Fibroblast of lung (primary cell): ENCODE results near the gene COL16A1. TPM values are rescaled to one million over a fixed set of nuclear protein-coding genes. Genes with fewer than 3 reads are reported as not detected.

Experiments used
- DNase-seq, 2 donors: peaks; one replicate each; pipeline versions ENCODE4 v3.0.0 to v3.0.0-alpha.2; 2010; ENCODE audit warnings: low read depth in 2 of 2
- H2AFZ ChIP-seq: 2 replicates; pipeline ENCODE4 v1.5.1; 2012; ENCODE audit warnings: low read length, control low read depth, inconsistent platforms
- H3K27ac ChIP-seq: 2 replicates; pipeline ENCODE4 v1.5.1; 2011; ENCODE audit warnings: low read length, control low read depth; ENCODE audit not compliant: insufficient read depth
- H3K27me3 ChIP-seq: 2 replicates; pipeline ENCODE4 v1.5.1; 2011; ENCODE audit warnings: mild to moderate bottlenecking, low read length; ENCODE audit not compliant: control insufficient read depth, insufficient read depth
- H3K36me3 ChIP-seq: 2 replicates; pipeline ENCODE4 v1.5.1; 2011; ENCODE audit warnings: low read length; ENCODE audit not compliant: control insufficient read depth, insufficient read depth
- H3K4me1 ChIP-seq: 2 replicates; pipeline ENCODE4 v1.5.1; 2011; ENCODE audit warnings: low read length; ENCODE audit not compliant: control insufficient read depth, insufficient read depth; ENCODE audit errors: extremely low read depth
- H3K4me2 ChIP-seq: 2 replicates; pipeline ENCODE4 v1.5.1; 2011; ENCODE audit warnings: low read length, control low read depth; ENCODE audit not compliant: insufficient read depth; ENCODE audit errors: extremely low read depth
- H3K4me3 ChIP-seq, 4 experiments: fragments of 200-600 bp in 1 of 4; sonication (generic) in 1 of 4; replicated peaks in 1 of 4; 2 replicates each; pipeline ENCODE4 v1.5.1; 2011 to 2016; ENCODE audit warnings: low read length in 4 of 4, low read depth in 3 of 4, mild to moderate bottlenecking in 3 of 4, control low read depth in 2 of 4, inconsistent platforms in 1 of 4, mixed read lengths in 1 of 4; ENCODE audit not compliant: insufficient read depth in 1 of 4; ENCODE audit errors: control extremely low read depth in 1 of 4
- H3K79me2 ChIP-seq: 2 replicates; pipeline ENCODE4 v1.5.1; 2012; ENCODE audit warnings: mild to moderate bottlenecking, low read length, inconsistent platforms; ENCODE audit not compliant: control insufficient read depth, insufficient read depth
- H3K9ac ChIP-seq: 2 replicates; pipeline ENCODE4 v1.5.1; 2011; ENCODE audit warnings: mild to moderate bottlenecking, low read length, control low read depth; ENCODE audit not compliant: insufficient read depth
- H3K9me3 ChIP-seq: 2 replicates; pipeline ENCODE4 v1.5.1; 2012; ENCODE audit warnings: low read depth, low read length; ENCODE audit not compliant: control insufficient read depth, insufficient read depth
- H4K20me1 ChIP-seq: 2 replicates; pipeline ENCODE4 v1.5.1; 2011; ENCODE audit warnings: low read length; ENCODE audit not compliant: control insufficient read depth, insufficient read depth; ENCODE audit errors: extremely low read depth
- EZH2 ChIP-seq: IDR thresholded peaks from 2 replicates; pipeline ENCODE4 v1.5.1; 2012; ENCODE audit warnings: low read length, control low read depth, mild to moderate bottlenecking; ENCODE audit errors: missing control alignments
- polyA plus RNA-seq, 2 donors: library from polyadenylated mRNA; depleted of rRNA in 1 of 2; stranded (reverse) in 1 of 2; unstranded in 1 of 2; fragments of >200 nt; gene quantifications; 2 replicates each; pipeline ENCODE4 v1.2.1, GENCODE V29; 2011 to 2012; ENCODE audit warnings: missing spikeins in 1 of 2
- total RNA-seq: library from RNA; depleted of rRNA; stranded (reverse); fragments of >200 nt; gene quantifications from 2 replicates; pipeline ENCODE4 v1.2.1, GENCODE V29; 2014
- TF ChIP-seq, protein P1 (sequence below), 2 donors: IDR thresholded peaks in 1 of 2; conservative IDR thresholded peaks in 1 of 2; 1 replicate in 1 of 2; 2 replicates in 1 of 2; pipeline ENCODE4 v1.5.1; 2011 to 2012; ENCODE audit warnings: low read length in 2 of 2, control low read depth in 1 of 2, inconsistent platforms in 1 of 2, low read depth in 1 of 2, mild to moderate bottlenecking in 1 of 2

Gene COL16A1
- total and polyA plus RNA-seq, 2 donors (not counting 1 experiment from before 2014, with no cell fraction given), result 20.9 to 80.3 TPM

DNA sequence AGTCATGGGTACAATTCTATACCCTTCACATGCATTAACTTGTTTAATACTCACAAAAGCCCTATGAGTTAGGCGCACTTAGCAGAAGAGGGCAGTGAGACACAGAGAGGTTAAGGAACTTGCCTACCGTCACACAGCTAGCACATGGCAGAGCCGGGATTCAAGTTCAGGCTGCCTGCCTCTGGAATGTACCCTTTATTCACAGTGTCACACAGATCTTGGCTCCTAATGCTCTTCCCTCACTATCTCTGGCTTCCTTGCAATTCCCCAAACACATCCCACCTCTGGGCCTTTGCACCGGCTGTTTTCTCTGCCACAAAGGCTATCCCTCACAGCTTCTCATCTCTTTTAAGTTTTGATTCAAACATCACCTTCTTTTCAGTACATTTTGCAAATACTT is 25.1 kb downstream of the COL16A1 start:
- no peaks in the 10 kb centered on the region for H3K27me3 ChIP-seq
- H3K79me2 ChIP-seq, result no peaks in the 10 kb centered on the region
- no peak overlapping the region for H3K27ac ChIP-seq
- TF ChIP-seq, protein P1, sequence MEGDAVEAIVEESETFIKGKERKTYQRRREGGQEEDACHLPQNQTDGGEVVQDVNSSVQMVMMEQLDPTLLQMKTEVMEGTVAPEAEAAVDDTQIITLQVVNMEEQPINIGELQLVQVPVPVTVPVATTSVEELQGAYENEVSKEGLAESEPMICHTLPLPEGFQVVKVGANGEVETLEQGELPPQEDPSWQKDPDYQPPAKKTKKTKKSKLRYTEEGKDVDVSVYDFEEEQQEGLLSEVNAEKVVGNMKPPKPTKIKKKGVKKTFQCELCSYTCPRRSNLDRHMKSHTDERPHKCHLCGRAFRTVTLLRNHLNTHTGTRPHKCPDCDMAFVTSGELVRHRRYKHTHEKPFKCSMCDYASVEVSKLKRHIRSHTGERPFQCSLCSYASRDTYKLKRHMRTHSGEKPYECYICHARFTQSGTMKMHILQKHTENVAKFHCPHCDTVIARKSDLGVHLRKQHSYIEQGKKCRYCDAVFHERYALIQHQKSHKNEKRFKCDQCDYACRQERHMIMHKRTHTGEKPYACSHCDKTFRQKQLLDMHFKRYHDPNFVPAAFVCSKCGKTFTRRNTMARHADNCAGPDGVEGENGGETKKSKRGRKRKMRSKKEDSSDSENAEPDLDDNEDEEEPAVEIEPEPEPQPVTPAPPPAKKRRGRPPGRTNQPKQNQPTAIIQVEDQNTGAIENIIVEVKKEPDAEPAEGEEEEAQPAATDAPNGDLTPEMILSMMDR (conservative IDR thresholded peaks at IDR 0.05 in 1 of 2, IDR thresholded peaks at IDR 0.05 in 1 of 2; ENCODE audit: low read depth in 1 of 2, low read length in 2 of 2), result no peak
- no peak for TF ChIP-seq EZH2
- no peak overlapping the region for H3K9ac ChIP-seq
- no peaks in the 10 kb centered on the region for H4K20me1 ChIP-seq
- peaks cover 28% of the 10 kb centered on the region for H3K36me3 ChIP-seq
- H3K4me1 ChIP-seq, result no peaks in the 10 kb centered on the region
- no peak overlapping the region for H2AFZ ChIP-seq
- no peaks in the 10 kb centered on the region for H3K9me3 ChIP-seq
- H3K4me3 ChIP-seq, result no peak overlapping the region
- no peak for DNase-seq
- H3K4me2 ChIP-seq, result no peak overlapping the region

DNA sequence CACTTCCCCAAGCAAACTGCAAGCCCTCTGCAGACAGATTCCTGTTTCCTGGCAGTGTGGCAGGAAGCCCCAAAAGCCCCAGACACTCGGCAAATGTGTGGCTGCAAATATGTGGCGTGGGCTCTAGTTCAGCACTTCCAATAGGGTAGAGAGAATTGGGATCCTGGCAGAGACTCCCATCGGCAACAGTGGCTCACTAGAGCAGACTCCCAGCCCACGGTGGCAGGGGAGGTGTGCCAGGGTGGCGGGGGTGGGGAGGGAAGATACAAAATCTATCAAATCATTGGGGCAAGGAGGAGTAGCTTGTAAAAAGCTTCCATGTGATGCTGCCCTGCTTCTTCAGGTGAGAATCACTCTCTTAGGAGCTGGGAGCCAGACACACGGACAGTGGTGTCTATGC is 25.9 kb downstream of the COL16A1 start:
- Histone ChIP-seq H3K27me3 (no peaks in the 10 kb centered on the region), H3K4me1 (no peaks in the 10 kb centered on the region), H3K9me3 (no peaks in the 10 kb centered on the region), H3K9ac (no peak overlapping the region), H3K79me2 (no peaks in the 10 kb centered on the region), H3K4me2 (no peak overlapping the region), H4K20me1 (no peaks in the 10 kb centered on the region), H3K36me3 (peaks cover 25% of the 10 kb centered on the region), H3K4me3 (no peak overlapping the region), H2AFZ (no peak overlapping the region), H3K27ac (no peak overlapping the region)
- TF ChIP-seq, protein P1 (conservative IDR thresholded peaks at IDR 0.05 in 1 of 2, IDR thresholded peaks at IDR 0.05 in 1 of 2; ENCODE audit: low read depth in 1 of 2, low read length in 2 of 2), result no peak
- TF ChIP-seq EZH2, result no peak
- no peak for DNase-seq

DNA sequence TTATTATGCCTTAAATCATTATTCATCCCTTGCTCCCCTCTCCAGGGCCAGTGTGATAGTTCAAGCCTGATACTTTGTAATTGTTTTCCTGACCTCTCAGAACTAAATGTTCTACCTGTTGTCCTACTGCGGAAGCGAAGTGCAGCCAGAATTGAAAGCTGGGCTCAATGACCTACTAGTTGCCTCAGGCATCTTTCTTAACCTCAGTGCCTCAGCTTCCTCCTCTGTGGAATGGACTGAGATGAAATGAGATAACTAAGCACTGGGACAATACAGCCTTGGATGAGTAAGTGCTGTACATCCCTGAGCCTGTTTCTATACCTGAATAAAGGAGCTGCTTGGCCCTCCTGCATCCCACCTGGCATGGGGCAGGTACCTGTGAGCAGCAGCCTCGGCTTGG is 26.4 kb downstream of the COL16A1 start:
- H3K79me2 ChIP-seq, result no peaks in the 10 kb centered on the region
- H3K27me3 ChIP-seq, result no peaks in the 10 kb centered on the region
- H3K36me3 ChIP-seq, result peaks cover 24% of the 10 kb centered on the region

More for the DNA sequence above, 26.4 kb downstream of the COL16A1 start:
- H3K9ac ChIP-seq, result no peak overlapping the region
- H4K20me1 ChIP-seq, result no peaks in the 10 kb centered on the region
- no peak overlapping the region for H2AFZ ChIP-seq
- no peaks in the 10 kb centered on the region for H3K9me3 ChIP-seq
- no peaks in the 10 kb centered on the region for H3K4me1 ChIP-seq
- no peak for TF ChIP-seq EZH2
- TF ChIP-seq, protein P1 (conservative IDR thresholded peaks at IDR 0.05 in 1 of 2, IDR thresholded peaks at IDR 0.05 in 1 of 2; ENCODE audit: low read depth in 1 of 2, low read length in 2 of 2), result no peak
- H3K27ac ChIP-seq, result no peak overlapping the region
- H3K4me2 ChIP-seq, result no peak overlapping the region
- H3K4me3 ChIP-seq, result no peak overlapping the region
- no peak for DNase-seq
